HAP-1 (cell line): ENCODE data around the gene CD2BP2.

Experiments
- DNase-seq, 2 experiments: peaks; one replicate each; pipeline ENCODE4 v3.0.0-alpha.2; 2016 to 2020; ENCODE audit warnings: low spot score in 2 of 2
- H3K27me3 ChIP-seq: fragments of 250-450 bp; sonication (Bioruptor Pico); 2 replicates; pipeline ENCODE4 v1.5.1; 2020; ENCODE audit warnings: low read depth, mild to moderate bottlenecking, moderate library complexity
- H3K36me3 ChIP-seq: fragments of 250-450 bp; sonication (Bioruptor Pico); replicated peaks from 2 replicates; pipeline ENCODE4 v1.5.1; 2020; ENCODE audit warnings: mild to moderate bottlenecking
- H3K4me1 ChIP-seq: fragments of 250-450 bp; sonication (Bioruptor Pico); 2 replicates; pipeline ENCODE4 v1.5.1; 2020; ENCODE audit warnings: mild to moderate bottlenecking
- H3K4me3 ChIP-seq: fragments of 250-450 bp; sonication (Bioruptor Pico); 2 replicates; pipeline ENCODE4 v1.5.1; 2020; ENCODE audit warnings: mild to moderate bottlenecking, moderate library complexity
- H3K9me3 ChIP-seq: fragments of 250-450 bp; sonication (Bioruptor Pico); 2 replicates; pipeline ENCODE4 v1.5.1; 2020; ENCODE audit warnings: mild to moderate bottlenecking, moderate library complexity
- in situ Hi-C: fragments of 300-500 bp; cut with MboI; formaldehyde crosslinking; loops from 3 replicates; pipeline ENCODE4 v1.14.3; 2020; ENCODE audit warnings: low sequenced_read_pairs, inconsistent platforms, mixed read lengths

CD2BP2 gene

DNA sequence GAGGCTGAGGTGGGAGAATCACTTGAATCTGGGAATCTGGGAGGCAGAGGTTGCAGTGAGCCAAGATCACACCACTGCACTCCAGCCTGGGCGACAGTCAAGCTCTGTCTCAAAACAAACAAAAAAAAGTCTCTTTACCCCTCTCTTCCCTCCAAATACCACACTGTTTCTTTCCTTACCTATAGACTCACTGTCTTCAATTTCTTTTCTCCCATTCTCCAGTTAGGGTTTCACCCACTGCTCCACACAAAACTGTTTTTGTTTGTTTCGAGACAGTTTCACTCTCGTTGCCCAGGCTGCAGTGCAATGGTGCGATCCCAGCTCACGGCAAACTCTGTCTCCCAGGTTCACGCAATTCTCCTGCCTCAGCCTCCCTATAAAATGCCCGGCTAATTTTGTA lies 6.1 kb upstream of the CD2BP2 start:
- DNase-seq, result no peak
- in situ Hi-C loops, result no loop called here
- peaks cover 41% of the 10 kb centered on the region for H3K36me3 ChIP-seq
- peaks cover 3% of the 10 kb centered on the region for H3K4me1 ChIP-seq
- H3K27me3 ChIP-seq, result no peaks in the 10 kb centered on the region
- H3K4me3 ChIP-seq, result no peak overlapping the region
- H3K9me3 ChIP-seq, result no peaks in the 10 kb centered on the region

- Histone ChIP-seq H3K4me3 (no peak overlapping the region), H3K27me3 (no peaks in the 10 kb centered on the region), H3K9me3 (no peaks in the 10 kb centered on the region), H3K36me3 (peaks cover 30% of the 10 kb centered on the region), H3K4me1 (peaks cover 7% of the 10 kb centered on the region)
- in situ Hi-C loops, result no loop called here
- DNase-seq, result no peak
These were observed 4.7 kb upstream of the CD2BP2 start for GRCh38 chr16:30359871-30360170.

GRCh38 chr16:30358990-30359870 lies 4.1 kb upstream of the CD2BP2 start:
- Histone ChIP-seq H3K4me3 (no peak overlapping the region), H3K27me3 (no peaks in the 10 kb centered on the region), H3K36me3 (peaks cover 24% of the 10 kb centered on the region), H3K4me1 (peaks cover 8% of the 10 kb centered on the region), H3K9me3 (no peaks in the 10 kb centered on the region)
- in situ Hi-C loops, result no loop called here
- DNase-seq, result no peak

DNA sequence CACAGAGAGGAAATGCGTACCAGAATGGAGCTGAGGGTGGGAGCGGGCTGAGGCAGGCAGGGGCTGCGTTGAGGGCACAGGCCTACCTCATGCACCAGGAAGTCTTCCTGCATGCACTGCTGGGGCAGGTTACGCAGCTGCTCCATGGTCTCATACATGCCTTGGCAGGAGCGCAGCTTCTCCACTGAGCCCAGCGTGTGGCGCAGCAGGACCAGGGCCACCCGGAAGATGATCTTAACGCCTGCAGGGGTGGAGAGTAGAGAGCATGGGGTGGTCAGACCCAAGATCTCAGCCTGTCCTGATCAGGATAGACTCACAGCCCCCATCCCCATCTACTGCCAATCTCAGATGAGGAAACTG lies 3.4 kb upstream of the CD2BP2 start:
- no peak overlapping the region for H3K4me3 ChIP-seq
- no peaks in the 10 kb centered on the region for H3K9me3 ChIP-seq
- no peaks in the 10 kb centered on the region for H3K27me3 ChIP-seq
- peaks cover 27% of the 10 kb centered on the region for H3K36me3 ChIP-seq
- H3K4me1 ChIP-seq, result peaks cover 12% of the 10 kb centered on the region
- in situ Hi-C loops, result no loop called here
- DNase-seq, result no peak

DNA sequence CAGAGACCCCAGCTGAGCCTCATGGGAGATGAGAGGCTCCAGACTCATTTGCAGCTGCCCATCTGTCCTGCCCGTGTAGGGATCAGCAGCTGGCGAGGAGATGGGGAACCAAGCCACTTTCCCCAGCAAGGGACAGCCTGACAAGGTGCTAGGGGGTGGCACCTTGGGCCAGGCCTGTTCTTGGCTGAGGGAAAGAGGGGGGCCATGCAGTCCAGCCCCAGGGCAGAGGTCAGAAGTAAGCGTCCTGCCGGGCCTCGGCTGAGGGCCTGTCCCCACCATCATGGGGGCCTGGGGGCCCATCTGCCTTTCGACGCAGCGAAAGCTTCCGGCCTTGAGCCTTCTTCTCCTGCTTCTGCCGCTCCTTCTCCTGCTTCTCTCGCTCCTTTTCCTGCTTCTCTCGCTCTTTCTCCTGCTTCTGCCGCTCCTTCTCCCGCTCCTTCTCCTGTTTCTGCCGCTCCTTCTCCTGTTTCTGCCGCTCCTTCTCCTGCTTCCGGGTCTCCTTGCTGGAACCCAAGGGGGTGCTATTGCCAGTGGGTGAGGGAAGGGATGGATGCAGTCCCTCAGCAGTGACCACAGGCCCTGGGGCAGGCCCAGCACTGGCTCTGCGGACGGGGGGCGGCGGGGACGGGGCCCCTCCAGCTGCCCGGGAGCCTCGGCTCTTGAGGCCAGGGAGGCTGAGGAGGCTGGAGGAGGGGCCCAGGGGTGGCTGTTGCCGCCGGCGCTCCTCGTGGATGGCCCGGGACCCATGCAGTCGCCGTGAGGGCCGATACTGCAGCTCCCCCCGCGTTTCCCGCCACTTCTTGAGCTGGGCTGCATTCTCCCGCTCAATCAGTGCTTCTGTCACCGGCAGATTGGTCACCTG lies 2.8 kb upstream of the CD2BP2 start:
- Histone ChIP-seq H3K9me3 (no peaks in the 10 kb centered on the region), H3K27me3 (no peaks in the 10 kb centered on the region), H3K4me3 (no peak overlapping the region), H3K36me3 (peaks cover 30% of the 10 kb centered on the region), H3K4me1 (peaks cover 12% of the 10 kb centered on the region)
- no peak for DNase-seq
- in situ Hi-C loops, result no loop called here

DNA sequence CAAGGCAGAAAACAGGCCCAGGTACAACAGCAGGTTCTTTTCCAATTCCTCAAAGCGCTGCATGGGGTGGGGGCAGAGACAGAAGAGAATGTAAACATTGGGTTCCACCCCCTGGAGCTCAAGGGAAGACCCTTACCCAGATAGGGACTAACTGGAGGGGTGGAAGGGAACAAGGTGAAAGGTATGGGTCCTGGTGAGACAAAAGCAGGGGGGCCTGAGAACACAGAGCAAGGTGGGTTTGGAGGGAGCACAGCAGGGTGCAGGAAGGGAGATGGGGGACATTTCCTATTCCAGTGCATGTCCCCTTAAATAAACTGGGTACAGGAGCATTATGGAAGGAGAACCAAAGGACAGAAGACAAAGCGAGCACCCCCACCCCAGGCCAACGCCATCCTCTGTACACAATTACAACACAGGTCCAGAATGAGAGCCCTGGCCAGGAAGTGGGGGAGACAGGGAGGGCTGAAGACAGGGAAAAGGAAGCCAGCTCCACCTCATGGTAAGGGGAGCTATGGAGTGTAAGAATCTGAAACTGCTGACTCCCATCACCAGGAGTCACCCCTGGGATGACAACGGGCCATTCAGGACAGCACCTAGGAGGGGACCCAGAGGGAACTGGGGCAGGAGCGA lies 2.1 kb upstream of the CD2BP2 start:
- Histone ChIP-seq H3K36me3 (peaks cover 31% of the 10 kb centered on the region), H3K9me3 (no peaks in the 10 kb centered on the region), H3K27me3 (no peaks in the 10 kb centered on the region), H3K4me1 (peaks cover 12% of the 10 kb centered on the region), H3K4me3 (no peak overlapping the region)
- DNase-seq, result no peak
- in situ Hi-C loops, result no loop called here

DNA sequence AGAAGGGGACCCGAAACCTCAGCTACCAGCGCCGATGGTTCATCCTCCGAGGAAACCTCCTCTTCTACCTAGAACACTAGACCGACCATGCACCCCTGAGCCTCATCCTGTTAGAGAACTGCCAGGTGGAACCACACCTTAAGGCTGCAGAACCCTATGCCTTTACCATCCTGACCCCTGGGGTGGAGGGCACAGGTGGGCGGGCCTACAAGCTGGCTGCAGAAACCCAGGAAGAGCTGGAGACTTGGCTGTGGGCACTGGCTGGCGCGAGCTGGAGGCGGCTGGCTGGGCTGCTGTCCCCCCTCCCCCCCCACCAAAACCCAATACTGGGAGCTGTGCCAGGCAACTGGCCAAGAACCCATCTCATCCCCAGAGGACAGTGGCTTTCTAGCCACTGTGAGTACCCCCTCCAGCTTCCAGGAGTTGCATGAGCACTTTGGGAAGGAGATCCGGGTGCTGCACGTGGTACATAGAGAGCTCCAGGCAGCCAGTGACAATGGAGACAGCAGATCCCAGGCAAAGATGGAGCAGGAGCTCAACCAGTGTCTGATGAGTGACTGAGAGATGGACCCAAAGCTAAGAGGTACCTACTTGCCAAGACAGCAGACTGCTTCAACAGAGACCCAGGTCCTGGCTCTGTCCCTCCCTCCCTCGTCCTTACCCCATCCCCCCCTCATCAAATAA lies 1.4 kb upstream of the CD2BP2 start:
- Histone ChIP-seq H3K4me1 (peaks cover 12% of the 10 kb centered on the region), H3K4me3 (peak overlapping the region; percentile 97), H3K36me3 (peaks cover 37% of the 10 kb centered on the region), H3K9me3 (no peaks in the 10 kb centered on the region), H3K27me3 (no peaks in the 10 kb centered on the region)
- DNase-seq, result no peak
- in situ Hi-C loops, result no loop called here

- in situ Hi-C loops, result no loop called here
- Histone ChIP-seq H3K4me3 (peak overlapping the region; percentile 97), H3K4me1 (peaks cover 12% of the 10 kb centered on the region), H3K36me3 (peaks cover 43% of the 10 kb centered on the region), H3K27me3 (no peaks in the 10 kb centered on the region), H3K9me3 (no peaks in the 10 kb centered on the region)
- no peak for DNase-seq
These were observed 823 bp upstream of the CD2BP2 start for GRCh38 chr16:30355954-30356308.

DNA sequence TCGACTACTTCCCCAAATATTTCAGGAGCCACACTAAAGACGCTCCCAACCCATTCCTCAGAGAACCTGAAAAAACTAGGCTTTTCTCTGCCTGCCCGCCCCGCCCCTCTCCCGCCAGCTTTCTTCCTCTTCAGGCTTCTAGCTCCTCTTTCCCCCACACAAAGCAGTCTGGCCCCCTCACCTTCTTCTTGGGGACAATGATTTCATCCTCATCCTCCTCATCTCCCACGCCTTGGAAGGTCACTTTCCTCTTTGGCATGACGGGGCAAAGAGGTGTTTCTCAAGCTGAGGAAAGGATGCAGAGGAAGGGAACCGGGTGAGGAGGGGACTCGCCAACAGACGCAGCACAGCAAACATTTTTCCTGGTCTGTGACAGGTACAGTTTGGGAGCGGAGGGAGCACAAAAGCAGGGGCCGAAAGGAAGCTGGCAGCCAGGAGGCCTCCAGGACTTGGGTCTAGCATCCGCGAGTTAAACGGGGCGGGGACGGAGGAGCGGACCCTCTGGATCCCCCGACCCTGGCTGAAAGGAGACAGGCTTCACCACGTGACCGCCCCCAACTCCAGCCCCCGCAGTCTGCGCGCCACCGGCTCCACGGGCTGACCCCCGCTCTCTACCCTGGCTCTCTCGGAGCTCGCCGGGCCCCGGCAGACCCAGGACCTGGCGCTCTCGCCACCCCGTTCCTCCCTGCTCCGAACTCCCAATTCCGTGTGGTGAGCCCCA lies 525 bp downstream of the CD2BP2 start:
- Histone ChIP-seq H3K36me3 (peaks cover 48% of the 10 kb centered on the region), H3K9me3 (no peaks in the 10 kb centered on the region), H3K27me3 (no peaks in the 10 kb centered on the region), H3K4me1 (peaks cover 12% of the 10 kb centered on the region), H3K4me3 (peak overlapping the region; percentile 97)
- peak in 1 of 2 experiments; percentile 46 for DNase-seq
- in situ Hi-C loops, result no loop called here

GRCh38 chr16:30353438-30354129 lies 1.5 kb downstream of the CD2BP2 start:
- in situ Hi-C loops, result no loop called here
- peaks cover 48% of the 10 kb centered on the region for H3K36me3 ChIP-seq

GRCh38 chr16:30352488-30353401 lies 2.4 kb downstream of the CD2BP2 start:
- no peak for DNase-seq
- no peak overlapping the region for H3K4me3 ChIP-seq
- H3K36me3 ChIP-seq, result peaks cover 45% of the 10 kb centered on the region
- in situ Hi-C loops, result no loop called here
- H3K4me1 ChIP-seq, result peaks cover 12% of the 10 kb centered on the region
- H3K9me3 ChIP-seq, result no peaks in the 10 kb centered on the region
- H3K27me3 ChIP-seq, result no peaks in the 10 kb centered on the region

More at GRCh38 chr16:30353438-30354129, 1.5 kb downstream of the CD2BP2 start:
- Histone ChIP-seq H3K27me3 (no peaks in the 10 kb centered on the region), H3K4me3 (peak overlapping the region; percentile 97; the same call in 1 of the 2 replicates), H3K4me1 (peaks cover 12% of the 10 kb centered on the region), H3K9me3 (no peaks in the 10 kb centered on the region)
- no peak for DNase-seq
